ENCODE measurements around the gene RAD51B. TPM values are rescaled to one million over a fixed set of nuclear protein-coding genes. Genes with fewer than 3 reads are reported as not detected.

The RAD51B gene
- total RNA-seq, 1 experiment from 2014 or later, result 20.0 TPM

DNA sequence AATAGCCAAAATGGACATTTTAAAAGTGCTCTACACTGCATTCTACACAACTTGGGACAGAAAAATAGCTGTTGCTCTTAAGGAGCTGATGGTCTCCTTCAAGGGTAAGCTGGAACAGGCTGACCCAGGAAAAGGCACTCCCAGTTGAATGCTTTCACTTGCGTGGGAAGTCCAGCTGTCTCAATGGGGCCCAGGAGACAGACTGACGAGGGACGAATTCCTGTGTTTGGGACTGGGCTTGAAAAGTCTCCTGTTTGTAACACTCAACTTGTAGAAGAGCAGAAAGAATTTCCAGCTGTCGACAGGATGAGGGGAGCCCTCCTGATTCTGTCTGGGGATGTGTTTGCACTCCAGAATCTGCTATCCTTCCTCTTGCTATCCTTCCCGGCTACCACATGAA lies 792.5 kb downstream of the RAD51B start:
- Histone ChIP-seq H3K27me3 (ENCODE audit: insufficient read depth, low read length) (no peaks in the 10 kb centered on the region), H3K79me2 (ENCODE audit: insufficient read depth, low read length) (no peaks in the 10 kb centered on the region), H4K20me1 (ENCODE audit: insufficient read depth) (no peaks in the 10 kb centered on the region), H3K4me1 (ENCODE audit: control insufficient read depth in 1 of 2, insufficient read depth in 2 of 2, low read length in 2 of 2) (peaks cover 0 to 8% of the 10 kb centered on the region in 2 experiments; a peak in 1 of 4 replicates), H3K4me2 (ENCODE audit: low read length) (no peak overlapping the region), H3K4me3 (replicated peaks in 1 of 2; ENCODE audit: low read depth in 1 of 2, low read length in 2 of 2) (no peak overlapping the region), H2AFZ (ENCODE audit: low read depth, low read length, poor library complexity, severe bottlenecking) (no peak overlapping the region), H3K9me2 (ENCODE audit: insufficient read depth) (no peaks in the 10 kb centered on the region), H3K27ac (ENCODE audit: low read depth, low read length) (no peak overlapping the region), H3K36me3 (ENCODE audit: control insufficient read depth in 1 of 2, insufficient read depth in 2 of 2, low read length in 2 of 2) (no peaks in the 10 kb centered on the region), H3K9me3 (ENCODE audit: control insufficient read depth in 1 of 2, insufficient read depth in 1 of 2, low read depth in 1 of 2, low read length in 2 of 2) (peaks cover 5 to 20% of the 10 kb centered on the region in 2 experiments; a peak in 3 of 4 replicates), H3K9ac (ENCODE audit: low read length) (no peak overlapping the region)
- intact Hi-C loops (cut with micrococcal nuclease), result no loop called here
- no TSS peak for BruUV-seq (replicated peaks)
- ChIA-PET POLR2A (no interaction called here), RAD21 (ENCODE audit: low non-redundant PET in 1 of 2, low total read pairs in 2 of 2, uncharacterized antibody in 2 of 2, unreplicated experiment in 2 of 2) (no interaction called here), CTCF (no interaction called here)
- ATAC-seq (no peak), DNase-seq (ENCODE audit: low read depth, low spot score) (no peak)
- TF ChIP-seq CEBPB (IDR thresholded peaks at IDR 0.05; ENCODE audit: low read depth), result no peak
- no peak for TF ChIP-seq SP1 (IDR thresholded peaks at IDR 0.05; ENCODE audit: low read depth)
- TF ChIP-seq EZH2 (IDR thresholded peaks at IDR 0.05), result no peak
- TF ChIP-seq FOSL1 (IDR thresholded peaks at IDR 0.05; ENCODE audit: low read depth), result no peak
- TF ChIP-seq ZFX (IDR thresholded peaks at IDR 0.05), result no peak
- no peak for TF ChIP-seq CBX3 (IDR thresholded peaks at IDR 0.05; ENCODE audit: low read depth)
- TF ChIP-seq, protein P1, sequence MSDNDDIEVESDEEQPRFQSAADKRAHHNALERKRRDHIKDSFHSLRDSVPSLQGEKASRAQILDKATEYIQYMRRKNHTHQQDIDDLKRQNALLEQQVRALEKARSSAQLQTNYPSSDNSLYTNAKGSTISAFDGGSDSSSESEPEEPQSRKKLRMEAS (IDR thresholded peaks at IDR 0.05), result no peak
- TF ChIP-seq TCF7L2 (IDR thresholded peaks at IDR 0.05; ENCODE audit: borderline replicate concordance, extremely low read depth, insufficient read depth, insufficient read length), result no peak
- TF ChIP-seq, protein P2, sequence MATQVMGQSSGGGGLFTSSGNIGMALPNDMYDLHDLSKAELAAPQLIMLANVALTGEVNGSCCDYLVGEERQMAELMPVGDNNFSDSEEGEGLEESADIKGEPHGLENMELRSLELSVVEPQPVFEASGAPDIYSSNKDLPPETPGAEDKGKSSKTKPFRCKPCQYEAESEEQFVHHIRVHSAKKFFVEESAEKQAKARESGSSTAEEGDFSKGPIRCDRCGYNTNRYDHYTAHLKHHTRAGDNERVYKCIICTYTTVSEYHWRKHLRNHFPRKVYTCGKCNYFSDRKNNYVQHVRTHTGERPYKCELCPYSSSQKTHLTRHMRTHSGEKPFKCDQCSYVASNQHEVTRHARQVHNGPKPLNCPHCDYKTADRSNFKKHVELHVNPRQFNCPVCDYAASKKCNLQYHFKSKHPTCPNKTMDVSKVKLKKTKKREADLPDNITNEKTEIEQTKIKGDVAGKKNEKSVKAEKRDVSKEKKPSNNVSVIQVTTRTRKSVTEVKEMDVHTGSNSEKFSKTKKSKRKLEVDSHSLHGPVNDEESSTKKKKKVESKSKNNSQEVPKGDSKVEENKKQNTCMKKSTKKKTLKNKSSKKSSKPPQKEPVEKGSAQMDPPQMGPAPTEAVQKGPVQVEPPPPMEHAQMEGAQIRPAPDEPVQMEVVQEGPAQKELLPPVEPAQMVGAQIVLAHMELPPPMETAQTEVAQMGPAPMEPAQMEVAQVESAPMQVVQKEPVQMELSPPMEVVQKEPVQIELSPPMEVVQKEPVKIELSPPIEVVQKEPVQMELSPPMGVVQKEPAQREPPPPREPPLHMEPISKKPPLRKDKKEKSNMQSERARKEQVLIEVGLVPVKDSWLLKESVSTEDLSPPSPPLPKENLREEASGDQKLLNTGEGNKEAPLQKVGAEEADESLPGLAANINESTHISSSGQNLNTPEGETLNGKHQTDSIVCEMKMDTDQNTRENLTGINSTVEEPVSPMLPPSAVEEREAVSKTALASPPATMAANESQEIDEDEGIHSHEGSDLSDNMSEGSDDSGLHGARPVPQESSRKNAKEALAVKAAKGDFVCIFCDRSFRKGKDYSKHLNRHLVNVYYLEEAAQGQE (IDR thresholded peaks at IDR 0.05; ENCODE audit: low read depth), result no peak
- TF ChIP-seq, protein P3, sequence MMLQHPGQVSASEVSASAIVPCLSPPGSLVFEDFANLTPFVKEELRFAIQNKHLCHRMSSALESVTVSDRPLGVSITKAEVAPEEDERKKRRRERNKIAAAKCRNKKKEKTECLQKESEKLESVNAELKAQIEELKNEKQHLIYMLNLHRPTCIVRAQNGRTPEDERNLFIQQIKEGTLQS (IDR thresholded peaks at IDR 0.05), result no peak
- no peak for TF ChIP-seq JUND (IDR thresholded peaks at IDR 0.05)
- no peak for TF ChIP-seq POLR2AphosphoS5 (IDR thresholded peaks at IDR 0.05; ENCODE audit: low read depth, low read length)
- TF ChIP-seq SIN3A (IDR thresholded peaks at IDR 0.05; ENCODE audit: low read depth), result no peak
- no peak for TF ChIP-seq POLR2A (IDR thresholded peaks at IDR 0.05; ENCODE audit: borderline replicate concordance, extremely low read depth, insufficient read depth, insufficient read length)
- no peak for TF ChIP-seq ZNF274 (IDR thresholded peaks at IDR 0.05; ENCODE audit: low read depth, low read length)
- TF ChIP-seq, protein P4, sequence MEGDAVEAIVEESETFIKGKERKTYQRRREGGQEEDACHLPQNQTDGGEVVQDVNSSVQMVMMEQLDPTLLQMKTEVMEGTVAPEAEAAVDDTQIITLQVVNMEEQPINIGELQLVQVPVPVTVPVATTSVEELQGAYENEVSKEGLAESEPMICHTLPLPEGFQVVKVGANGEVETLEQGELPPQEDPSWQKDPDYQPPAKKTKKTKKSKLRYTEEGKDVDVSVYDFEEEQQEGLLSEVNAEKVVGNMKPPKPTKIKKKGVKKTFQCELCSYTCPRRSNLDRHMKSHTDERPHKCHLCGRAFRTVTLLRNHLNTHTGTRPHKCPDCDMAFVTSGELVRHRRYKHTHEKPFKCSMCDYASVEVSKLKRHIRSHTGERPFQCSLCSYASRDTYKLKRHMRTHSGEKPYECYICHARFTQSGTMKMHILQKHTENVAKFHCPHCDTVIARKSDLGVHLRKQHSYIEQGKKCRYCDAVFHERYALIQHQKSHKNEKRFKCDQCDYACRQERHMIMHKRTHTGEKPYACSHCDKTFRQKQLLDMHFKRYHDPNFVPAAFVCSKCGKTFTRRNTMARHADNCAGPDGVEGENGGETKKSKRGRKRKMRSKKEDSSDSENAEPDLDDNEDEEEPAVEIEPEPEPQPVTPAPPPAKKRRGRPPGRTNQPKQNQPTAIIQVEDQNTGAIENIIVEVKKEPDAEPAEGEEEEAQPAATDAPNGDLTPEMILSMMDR (IDR thresholded peaks at IDR 0.05 in 2 of 3, conservative IDR thresholded peaks at IDR 0.05 in 1 of 3; ENCODE audit: borderline replicate concordance in 1 of 3, insufficient read depth in 1 of 3, low read depth in 2 of 3, low read length in 2 of 3), result no peak
- no peak for TF ChIP-seq SRF (IDR thresholded peaks at IDR 0.05; ENCODE audit: low read depth)
- TF ChIP-seq, protein P5, sequence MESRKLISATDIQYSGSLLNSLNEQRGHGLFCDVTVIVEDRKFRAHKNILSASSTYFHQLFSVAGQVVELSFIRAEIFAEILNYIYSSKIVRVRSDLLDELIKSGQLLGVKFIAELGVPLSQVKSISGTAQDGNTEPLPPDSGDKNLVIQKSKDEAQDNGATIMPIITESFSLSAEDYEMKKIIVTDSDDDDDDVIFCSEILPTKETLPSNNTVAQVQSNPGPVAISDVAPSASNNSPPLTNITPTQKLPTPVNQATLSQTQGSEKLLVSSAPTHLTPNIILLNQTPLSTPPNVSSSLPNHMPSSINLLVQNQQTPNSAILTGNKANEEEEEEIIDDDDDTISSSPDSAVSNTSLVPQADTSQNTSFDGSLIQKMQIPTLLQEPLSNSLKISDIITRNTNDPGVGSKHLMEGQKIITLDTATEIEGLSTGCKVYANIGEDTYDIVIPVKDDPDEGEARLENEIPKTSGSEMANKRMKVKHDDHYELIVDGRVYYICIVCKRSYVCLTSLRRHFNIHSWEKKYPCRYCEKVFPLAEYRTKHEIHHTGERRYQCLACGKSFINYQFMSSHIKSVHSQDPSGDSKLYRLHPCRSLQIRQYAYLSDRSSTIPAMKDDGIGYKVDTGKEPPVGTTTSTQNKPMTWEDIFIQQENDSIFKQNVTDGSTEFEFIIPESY (IDR thresholded peaks at IDR 0.05; ENCODE audit: extremely low read depth, insufficient replicate concordance, low read length), result no peak

Data from HCT116 (cell line).